RWPE2 (cell line): Measurements from ENCODE around the gene PDK4.
A peak's percentile ranks its signal among the peaks of the same experiment; 100 is the strongest.

Experiments used
- ATAC-seq: fragments of 200-7000 bp; cut with Tn5 transposase; 3 replicates; pipeline ENCODE4 v1.9.1; 2021; ENCODE audit warnings: low read depth
- DNase-seq: peaks from one replicate; pipeline ENCODE4 v3.0.0-alpha.2; 2020; ENCODE audit warnings: low spot score
- H3K27ac ChIP-seq: fragments of 450-650 bp; 2 replicates; pipeline ENCODE4 v1.5.1; 2017; ENCODE audit warnings: mild to moderate bottlenecking; ENCODE audit not compliant: poor library complexity, severe bottlenecking
- H3K27me3 ChIP-seq: fragments of 250-450 bp; sonication (Bioruptor Pico); 2 replicates; pipeline ENCODE4 v1.5.1; 2021; ENCODE audit warnings: mild to moderate bottlenecking, moderate library complexity; ENCODE audit not compliant: insufficient read depth, poor library complexity, severe bottlenecking
- H3K36me3 ChIP-seq: fragments of 250-450 bp; sonication (Bioruptor Pico); 2 replicates; pipeline ENCODE4 v1.5.1; 2020; ENCODE audit warnings: low read depth, mild to moderate bottlenecking, moderate library complexity
- H3K4me1 ChIP-seq: fragments of 250-450 bp; sonication (Bioruptor Pico); 2 replicates; pipeline ENCODE4 v1.5.1; 2021; ENCODE audit warnings: mild to moderate bottlenecking, moderate library complexity; ENCODE audit not compliant: insufficient read depth, poor library complexity, severe bottlenecking
- H3K4me3 ChIP-seq: fragments of 250-450 bp; sonication (Bioruptor Pico); 2 replicates; pipeline ENCODE4 v1.5.1; 2021; ENCODE audit warnings: mild to moderate bottlenecking, moderate library complexity; ENCODE audit not compliant: severe bottlenecking
- H3K9me3 ChIP-seq: fragments of 250-450 bp; sonication (Bioruptor Pico); 2 replicates; pipeline ENCODE4 v1.5.1; 2021; ENCODE audit warnings: mild to moderate bottlenecking, moderate library complexity; ENCODE audit not compliant: severe bottlenecking
- TF ChIP-seq, protein P1 (sequence below): fragments of 450-650 bp; IDR thresholded peaks from one replicate; pipeline ENCODE4 v1.5.1; 2017; ENCODE audit warnings: mild to moderate bottlenecking, moderate library complexity; ENCODE audit not compliant: poor library complexity, severe bottlenecking

PDK4 gene

DNA sequence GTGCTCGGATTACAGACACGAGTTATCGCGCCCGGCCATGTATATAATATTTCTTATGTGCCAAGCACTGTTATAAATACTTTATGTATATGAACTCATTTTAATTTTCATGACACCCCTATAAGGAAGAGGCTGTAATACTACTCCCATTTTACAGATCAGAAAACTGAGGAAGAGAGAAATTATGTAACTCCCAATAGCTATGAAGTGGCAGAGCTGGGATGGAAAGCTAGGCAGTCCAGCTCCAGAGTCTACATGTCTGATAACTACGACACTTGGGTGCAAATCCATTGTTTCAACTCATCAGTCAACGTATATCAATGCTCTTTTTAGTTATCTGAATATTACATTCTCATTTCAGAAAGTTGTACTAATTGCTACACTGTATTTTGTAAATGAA is 17.0 kb downstream of the PDK4 start:
- H3K4me1 ChIP-seq: no peaks in the 10 kb centered on the region
- H3K27ac ChIP-seq: no peak overlapping the region
- H3K36me3 ChIP-seq: no peaks in the 10 kb centered on the region
- ATAC-seq: no peak
- peaks cover 4% of the 10 kb centered on the region for H3K27me3 ChIP-seq
- no peak for DNase-seq
- TF ChIP-seq, protein P1, sequence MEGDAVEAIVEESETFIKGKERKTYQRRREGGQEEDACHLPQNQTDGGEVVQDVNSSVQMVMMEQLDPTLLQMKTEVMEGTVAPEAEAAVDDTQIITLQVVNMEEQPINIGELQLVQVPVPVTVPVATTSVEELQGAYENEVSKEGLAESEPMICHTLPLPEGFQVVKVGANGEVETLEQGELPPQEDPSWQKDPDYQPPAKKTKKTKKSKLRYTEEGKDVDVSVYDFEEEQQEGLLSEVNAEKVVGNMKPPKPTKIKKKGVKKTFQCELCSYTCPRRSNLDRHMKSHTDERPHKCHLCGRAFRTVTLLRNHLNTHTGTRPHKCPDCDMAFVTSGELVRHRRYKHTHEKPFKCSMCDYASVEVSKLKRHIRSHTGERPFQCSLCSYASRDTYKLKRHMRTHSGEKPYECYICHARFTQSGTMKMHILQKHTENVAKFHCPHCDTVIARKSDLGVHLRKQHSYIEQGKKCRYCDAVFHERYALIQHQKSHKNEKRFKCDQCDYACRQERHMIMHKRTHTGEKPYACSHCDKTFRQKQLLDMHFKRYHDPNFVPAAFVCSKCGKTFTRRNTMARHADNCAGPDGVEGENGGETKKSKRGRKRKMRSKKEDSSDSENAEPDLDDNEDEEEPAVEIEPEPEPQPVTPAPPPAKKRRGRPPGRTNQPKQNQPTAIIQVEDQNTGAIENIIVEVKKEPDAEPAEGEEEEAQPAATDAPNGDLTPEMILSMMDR: no peak
- no peak overlapping the region for H3K4me3 ChIP-seq
- no peaks in the 10 kb centered on the region for H3K9me3 ChIP-seq

- Histone ChIP-seq H3K27me3 (peaks cover 4% of the 10 kb centered on the region), H3K4me1 (no peaks in the 10 kb centered on the region), H3K4me3 (no peak overlapping the region), H3K27ac (no peak overlapping the region), H3K36me3 (no peaks in the 10 kb centered on the region), H3K9me3 (no peaks in the 10 kb centered on the region)
- TF ChIP-seq, protein P1: no peak
- 0 out of 3 replicates have a peak, but pooled peaks have one; percentile 23 for ATAC-seq
- DNase-seq: no peak
Measured at GRCh38 chr7:95578299-95578855, 17.9 kb downstream of the PDK4 start.

GRCh38 chr7:95577137-95577536 is 19.2 kb downstream of the PDK4 start:
- H3K9me3 ChIP-seq: no peaks in the 10 kb centered on the region
- H3K27ac ChIP-seq: no peak overlapping the region
- peak; percentile 66; the same call in 2 of the 3 replicates for ATAC-seq
- H3K36me3 ChIP-seq: no peaks in the 10 kb centered on the region
- no peaks in the 10 kb centered on the region for H3K27me3 ChIP-seq
- TF ChIP-seq, protein P1: no peak
- H3K4me1 ChIP-seq: no peaks in the 10 kb centered on the region
- no peak for DNase-seq
- no peak overlapping the region for H3K4me3 ChIP-seq

DNA sequence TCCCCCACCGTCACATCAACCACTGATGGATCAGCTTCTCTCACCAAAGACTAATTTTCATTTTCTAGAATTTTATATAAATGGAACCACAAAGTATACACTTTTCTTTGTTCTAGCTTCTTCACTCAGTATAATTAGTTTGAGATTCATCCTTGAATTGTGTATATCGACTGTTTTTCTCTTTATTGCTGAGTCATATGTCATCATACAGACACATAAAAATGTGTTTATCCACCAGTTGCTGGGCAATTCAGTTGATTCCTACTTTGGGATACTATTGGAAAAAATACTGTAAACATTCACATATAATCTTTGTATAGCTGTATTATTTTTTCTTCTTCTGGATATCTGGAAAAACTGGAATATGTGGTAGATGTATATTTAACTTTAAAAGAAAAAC is 26.6 kb downstream of the PDK4 start:
- H3K27me3 ChIP-seq: no peaks in the 10 kb centered on the region
- H3K4me1 ChIP-seq: no peaks in the 10 kb centered on the region
- H3K27ac ChIP-seq: no peak overlapping the region
- TF ChIP-seq, protein P1: no peak
- no peaks in the 10 kb centered on the region for H3K9me3 ChIP-seq
- H3K36me3 ChIP-seq: no peaks in the 10 kb centered on the region
- DNase-seq (no peak), ATAC-seq (no peak)
- no peak overlapping the region for H3K4me3 ChIP-seq

DNA sequence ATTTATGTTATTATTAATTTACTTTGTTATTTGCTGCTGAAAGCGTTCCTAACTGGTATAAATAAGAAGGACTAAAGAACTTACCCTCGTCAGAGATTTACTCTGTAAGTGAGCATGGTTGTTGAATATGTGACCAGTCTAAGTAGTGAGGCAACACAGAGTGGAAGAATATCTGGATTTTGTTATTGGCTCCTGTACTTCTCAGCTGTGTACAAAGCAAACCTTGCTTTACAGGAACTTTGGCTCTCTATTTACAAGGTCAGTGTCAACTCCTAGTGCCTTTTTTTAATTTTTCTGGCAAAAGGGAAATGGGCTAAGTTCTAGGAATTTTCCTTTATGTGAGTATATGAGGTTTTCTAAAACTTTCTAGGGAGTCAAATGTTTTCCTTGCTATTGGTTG is 35.6 kb downstream of the PDK4 start:
- no peak overlapping the region for H3K27ac ChIP-seq
- H3K4me3 ChIP-seq: no peak overlapping the region
- no peaks in the 10 kb centered on the region for H3K4me1 ChIP-seq
- no peak for DNase-seq
- no peaks in the 10 kb centered on the region for H3K9me3 ChIP-seq
- H3K27me3 ChIP-seq: peaks cover 12% of the 10 kb centered on the region
- H3K36me3 ChIP-seq: no peaks in the 10 kb centered on the region
- ATAC-seq: no peak
- TF ChIP-seq, protein P1: no peak
